ENCODE data around the gene COL13A1.

Gene COL13A1

DNA sequence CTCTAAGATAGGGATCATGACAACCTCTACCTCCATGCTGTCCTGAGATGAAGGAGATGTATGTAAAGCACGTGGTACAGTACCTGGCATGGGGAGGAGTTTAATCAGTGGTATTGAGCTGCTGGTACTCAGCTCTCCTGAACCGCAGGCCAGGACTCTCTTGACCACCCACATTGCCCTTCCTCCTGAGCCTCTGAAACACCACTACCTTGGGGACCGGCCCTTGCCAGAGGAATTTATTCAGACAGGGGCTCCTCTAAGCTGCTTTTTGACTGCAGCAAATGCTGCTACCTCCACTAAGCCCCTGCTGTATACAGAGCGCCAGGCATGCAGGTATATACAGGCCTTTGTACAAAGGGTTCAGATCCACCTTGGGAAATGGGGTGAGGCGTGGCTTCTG lies 36.7 kb downstream of the COL13A1 start:
- no peak for TF ChIP-seq POLR2A (IDR thresholded peaks at IDR 0.05; ENCODE audit: low read depth, low read length)
- no peak for DNase-seq (ENCODE audit: insufficient read length, low spot score)
- no peak for FAIRE-seq

- DNase-seq (ENCODE audit: insufficient read length, low spot score), result peak; percentile 77
- FAIRE-seq, result peak; percentile 61
- TF ChIP-seq POLR2A (IDR thresholded peaks at IDR 0.05; ENCODE audit: low read depth, low read length), result no peak
Observed at GRCh38 chr10:69838853-69839252, 37.1 kb downstream of the COL13A1 start.

GRCh38 chr10:69839696-69840345 lies 38.1 kb downstream of the COL13A1 start:
- FAIRE-seq (peak; percentile 60), DNase-seq (ENCODE audit: insufficient read length, low spot score) (peak; percentile 95)
- TF ChIP-seq POLR2A (IDR thresholded peaks at IDR 0.05; ENCODE audit: low read depth, low read length), result no peak

DNA sequence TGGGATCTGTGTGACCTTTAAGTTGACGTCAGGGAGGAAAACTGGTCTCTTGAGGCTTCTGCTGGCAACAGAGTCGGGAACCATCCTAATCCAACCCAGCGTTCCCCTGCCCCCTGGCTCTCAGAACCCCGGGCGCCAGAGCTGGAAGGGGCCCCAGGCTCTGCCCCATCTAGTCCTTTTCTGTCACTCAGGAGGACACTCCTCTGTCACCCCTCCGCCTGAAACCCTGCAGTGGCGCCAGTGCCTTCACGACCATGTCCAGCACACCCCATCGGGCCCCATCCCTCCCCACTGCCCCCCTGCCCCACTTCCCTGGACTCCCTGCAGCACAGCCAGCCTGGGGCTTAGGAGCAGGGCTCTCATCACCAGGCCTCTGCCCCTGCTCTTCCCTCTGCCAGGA lies 39.1 kb downstream of the COL13A1 start:
- DNase-seq (ENCODE audit: insufficient read length, low spot score) (no peak), FAIRE-seq (no peak)
- TF ChIP-seq POLR2A (IDR thresholded peaks at IDR 0.05; ENCODE audit: low read depth, low read length), result no peak

DNA sequence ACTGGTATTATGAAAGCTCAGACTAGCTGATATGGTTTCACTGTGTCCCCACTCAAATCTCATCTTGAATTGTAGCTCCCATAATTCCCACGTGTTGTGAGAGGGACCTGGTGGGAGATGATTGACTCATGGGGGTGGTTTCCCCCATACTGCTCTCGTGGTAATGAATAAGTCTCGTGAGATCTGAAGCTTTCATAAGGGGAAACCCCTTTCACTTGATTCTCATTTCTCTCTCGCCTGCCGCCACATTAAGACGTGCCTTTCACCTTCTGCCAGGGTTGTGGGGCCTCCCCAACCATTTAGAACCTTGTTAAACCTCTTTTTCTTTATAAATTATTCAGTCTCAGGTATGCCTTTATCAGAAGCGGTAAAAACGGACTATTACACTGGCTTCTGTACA lies 40.3 kb downstream of the COL13A1 start:
- no peak for TF ChIP-seq POLR2A (IDR thresholded peaks at IDR 0.05; ENCODE audit: low read depth, low read length)
- FAIRE-seq (no peak), DNase-seq (ENCODE audit: insufficient read length, low spot score) (no peak)

DNA sequence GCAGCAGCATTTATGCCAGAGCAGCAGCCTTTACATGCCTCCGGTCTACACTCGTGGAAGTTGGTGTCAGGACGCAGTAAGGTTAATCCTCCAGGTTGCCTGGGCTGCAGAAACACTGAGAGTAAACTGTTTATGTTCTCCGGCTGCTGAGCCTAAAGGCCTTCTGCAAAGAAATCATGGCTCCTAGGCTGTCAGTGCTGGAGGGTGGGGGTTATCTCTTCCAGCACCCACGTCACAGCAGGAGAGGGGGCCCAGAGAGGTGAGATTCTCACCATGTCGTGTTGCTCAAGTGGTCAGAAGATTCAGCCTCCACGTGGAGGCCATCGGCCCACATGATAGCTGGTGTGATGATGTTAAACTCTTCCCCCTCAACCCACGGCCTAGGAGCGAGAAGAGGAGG lies 41.2 kb downstream of the COL13A1 start:
- no peak for TF ChIP-seq POLR2A (IDR thresholded peaks at IDR 0.05; ENCODE audit: low read depth, low read length)
- FAIRE-seq, result no peak
- DNase-seq (ENCODE audit: insufficient read length, low spot score), result no peak

- FAIRE-seq, result no peak
- no peak for DNase-seq (ENCODE audit: insufficient read length, low spot score)
- TF ChIP-seq POLR2A (IDR thresholded peaks at IDR 0.05; ENCODE audit: low read depth, low read length), result no peak
Observed at GRCh38 chr10:69843923-69844322, 42.2 kb downstream of the COL13A1 start.

DNA sequence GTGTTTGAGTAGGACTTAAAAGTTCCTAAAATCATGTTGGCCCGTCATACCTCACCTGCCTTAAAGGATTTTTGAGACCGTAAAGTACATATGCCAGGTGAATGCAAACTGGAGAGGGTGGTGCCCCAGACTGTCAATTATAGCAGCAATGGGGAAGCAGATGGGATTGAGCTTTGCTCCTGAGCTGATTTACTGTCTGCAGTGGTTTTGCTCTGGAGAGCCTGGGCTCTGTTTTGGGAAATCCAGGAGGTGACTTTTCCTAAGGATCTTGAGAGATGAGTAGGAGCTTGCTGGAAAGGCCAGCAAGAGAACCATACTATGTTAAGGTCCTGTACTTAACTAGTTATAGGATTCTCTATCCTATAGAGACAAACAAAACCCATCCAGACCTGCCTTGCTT lies 43.0 kb downstream of the COL13A1 start:
- no peak for TF ChIP-seq POLR2A (IDR thresholded peaks at IDR 0.05; ENCODE audit: low read depth, low read length)
- FAIRE-seq (no peak), DNase-seq (ENCODE audit: insufficient read length, low spot score) (no peak)

DNA sequence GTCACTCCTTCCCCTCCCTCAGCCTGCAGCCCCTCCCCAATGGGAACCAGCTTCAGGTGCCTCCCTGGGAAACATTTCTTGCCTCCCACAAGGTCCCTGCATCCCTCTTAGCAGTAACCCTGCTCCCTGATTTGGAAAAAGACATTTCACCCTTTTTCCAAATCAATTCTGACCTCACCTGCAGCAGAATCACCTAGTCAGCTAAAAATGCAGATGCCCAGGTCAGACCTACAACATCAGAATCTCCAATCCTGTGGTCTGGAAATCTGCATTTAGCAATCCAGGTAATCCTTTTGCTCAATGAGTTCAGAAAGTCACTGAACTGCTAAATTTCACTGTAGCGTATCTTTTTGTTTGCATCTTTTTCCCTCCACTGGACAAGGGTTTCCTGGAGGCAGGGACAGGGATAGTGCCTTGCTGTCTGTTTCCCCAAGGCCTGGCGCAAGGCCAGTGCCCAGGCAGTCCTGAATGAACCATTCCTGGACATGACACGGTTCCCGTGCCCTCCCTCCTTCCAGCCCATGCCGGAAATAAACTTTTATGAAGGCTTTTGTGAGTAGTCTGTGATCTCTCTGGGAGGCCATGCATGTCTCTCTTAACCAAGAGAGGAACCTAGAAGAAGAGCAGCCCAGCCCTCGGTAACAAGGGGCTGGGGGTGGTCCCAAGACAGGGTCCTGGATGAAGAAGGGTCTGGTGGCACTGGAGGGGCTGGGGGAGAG lies 44.0 kb downstream of the COL13A1 start:
- FAIRE-seq, result peak; percentile 89
- no peak for TF ChIP-seq POLR2A (IDR thresholded peaks at IDR 0.05; ENCODE audit: low read depth, low read length)
- peak; percentile 82 for DNase-seq (ENCODE audit: insufficient read length, low spot score)

DNA sequence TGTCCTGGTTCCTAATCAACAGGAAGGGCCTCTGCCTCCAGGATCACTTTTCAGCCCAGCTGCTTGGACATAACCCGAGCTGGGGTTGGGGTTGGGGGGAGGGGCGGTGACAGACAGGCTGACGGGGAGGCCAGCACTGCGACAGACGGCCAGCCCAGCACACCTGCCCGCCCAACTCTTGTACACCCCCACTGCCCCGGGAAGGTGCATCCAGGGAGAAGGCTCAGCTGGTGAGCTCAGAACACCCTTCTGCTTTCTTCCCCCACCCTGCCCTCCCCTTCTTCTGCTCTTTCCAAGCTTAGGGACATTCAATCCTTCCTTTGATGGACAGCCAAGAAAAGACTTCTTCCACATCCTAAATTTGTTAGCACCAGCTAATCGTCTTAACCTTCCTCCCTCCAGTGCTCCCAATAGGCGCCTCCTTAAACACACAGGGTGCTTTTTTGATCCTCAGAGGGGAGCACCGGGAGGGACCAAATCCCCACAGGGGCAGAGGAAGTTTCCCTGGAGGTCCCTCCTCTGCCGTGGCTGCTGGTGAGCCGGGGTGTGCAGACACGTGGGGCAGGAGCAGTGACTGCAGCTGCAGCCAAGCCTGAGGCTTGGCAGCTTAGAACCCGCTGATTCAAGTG lies 44.7 kb downstream of the COL13A1 start:
- DNase-seq (ENCODE audit: insufficient read length, low spot score) (no peak), FAIRE-seq (no peak)
- no peak for TF ChIP-seq POLR2A (IDR thresholded peaks at IDR 0.05; ENCODE audit: low read depth, low read length)

- FAIRE-seq, result no peak
Observed at GRCh38 chr10:69847458-69847857, 45.8 kb downstream of the COL13A1 start.

DNA sequence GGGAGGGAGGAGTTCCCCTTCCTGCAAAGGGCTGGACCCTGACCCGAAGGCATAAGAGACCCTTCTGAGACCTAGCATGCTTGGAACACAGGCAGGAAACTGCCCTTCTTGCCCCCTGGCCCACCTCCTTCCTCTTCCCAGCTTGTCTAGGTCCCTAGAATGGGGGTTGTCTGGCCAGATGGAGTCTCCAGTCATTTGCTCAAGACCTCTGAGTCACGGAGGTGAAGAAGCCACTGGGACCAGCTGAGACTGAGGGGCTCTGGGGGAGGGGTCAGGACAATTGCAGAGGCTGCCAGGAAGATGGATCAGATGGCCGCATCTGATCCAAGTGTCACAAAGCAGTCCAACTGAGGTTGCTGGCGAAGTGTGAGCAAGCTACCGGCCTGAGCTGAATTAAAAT lies 46.2 kb downstream of the COL13A1 start:
- no peak for FAIRE-seq
- DNase-seq (ENCODE audit: insufficient read length, low spot score), result no peak
- no peak for TF ChIP-seq POLR2A (IDR thresholded peaks at IDR 0.05; ENCODE audit: low read depth, low read length)

More at GRCh38 chr10:69847458-69847857, 45.8 kb downstream of the COL13A1 start:
- no peak for TF ChIP-seq POLR2A (IDR thresholded peaks at IDR 0.05; ENCODE audit: low read depth, low read length)
- DNase-seq (ENCODE audit: insufficient read length, low spot score), result no peak

DNA sequence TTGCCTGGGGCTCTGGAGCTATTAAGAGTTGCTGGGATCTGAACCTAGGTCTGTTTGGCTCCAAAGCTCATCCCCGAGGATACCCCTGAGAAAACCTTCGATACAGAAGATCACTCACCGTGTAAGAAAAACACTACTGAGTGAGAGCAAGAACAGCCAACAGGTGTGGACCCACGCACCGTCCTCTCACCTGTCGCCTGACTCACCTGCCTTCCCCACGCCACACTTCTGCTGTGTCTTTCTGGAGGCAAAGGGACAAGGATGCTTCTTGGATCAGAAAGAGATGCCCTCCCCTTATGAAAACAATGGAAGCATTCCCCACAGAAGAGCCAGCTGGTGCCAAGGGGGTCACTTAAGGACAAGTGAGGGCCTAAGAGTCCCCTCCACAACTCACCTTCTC lies 46.7 kb downstream of the COL13A1 start:
- TF ChIP-seq POLR2A (IDR thresholded peaks at IDR 0.05; ENCODE audit: low read depth, low read length), result no peak
- no peak for FAIRE-seq
- no peak for DNase-seq (ENCODE audit: insufficient read length, low spot score)

- DNase-seq (ENCODE audit: insufficient read length, low spot score) (no peak), FAIRE-seq (no peak)
- no peak for TF ChIP-seq POLR2A (IDR thresholded peaks at IDR 0.05; ENCODE audit: low read depth, low read length)
Observed at GRCh38 chr10:69849825-69850224, 48.1 kb downstream of the COL13A1 start.

DNA sequence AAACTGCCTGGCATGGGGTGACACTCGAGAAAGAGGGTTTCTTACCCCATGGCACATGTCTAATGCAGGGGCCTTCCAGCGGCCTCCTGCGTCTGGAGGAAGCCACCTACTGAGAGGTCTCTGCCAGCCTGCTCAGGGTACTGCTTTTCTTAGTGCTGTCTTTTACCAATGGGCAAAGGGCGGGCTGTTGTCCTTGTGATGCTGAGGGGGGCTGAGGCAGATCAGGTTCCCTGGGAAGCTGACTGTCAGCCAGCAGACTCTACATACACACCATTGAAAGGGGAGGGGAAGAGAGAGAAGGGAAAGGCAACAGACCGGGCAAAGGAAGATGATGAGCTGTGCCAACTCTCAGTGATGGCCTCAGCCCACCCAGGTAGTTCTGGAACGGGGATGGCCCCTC lies 48.7 kb downstream of the COL13A1 start:
- no peak for DNase-seq (ENCODE audit: insufficient read length, low spot score)
- no peak for TF ChIP-seq POLR2A (IDR thresholded peaks at IDR 0.05; ENCODE audit: low read depth, low read length)
- no peak for FAIRE-seq

Data from H54 (cell line).